Cardiac fibroblast (primary cell): ENCODE data around the gene ABCC9.
A peak's percentile ranks its signal among the peaks of the same experiment; 100 is the strongest.
"Not testable (repeated sequence)": the region's sequence is repeated elsewhere in the genome, so short reads cannot be mapped to it uniquely, and the experiment has no call there.

Experiments
- DNase-seq, 2 donors: peaks; one replicate each; pipeline versions ENCODE4 v3.0.0 to v3.0.0-alpha.2; 2010; ENCODE audit warnings: low read depth in 2 of 2
- H3K4me3 ChIP-seq, 2 donors: replicated peaks in 1 of 2; 1 replicate in 1 of 2; 2 replicates in 1 of 2; pipeline ENCODE4 v1.5.1; 2011; ENCODE audit warnings: low read depth in 2 of 2, low read length in 2 of 2, mild to moderate bottlenecking in 2 of 2, moderate library complexity in 1 of 2
- TF ChIP-seq, protein P1 (sequence below): IDR thresholded peaks from one replicate; pipeline ENCODE4 v1.5.1; 2011; ENCODE audit warnings: low read depth, mild to moderate bottlenecking, low read length, inconsistent platforms

The ABCC9 gene

GRCh38 chr12:21788089-21788983 is 152.9 kb downstream of the ABCC9 start:
- DNase-seq: no peak
- TF ChIP-seq, protein P1, sequence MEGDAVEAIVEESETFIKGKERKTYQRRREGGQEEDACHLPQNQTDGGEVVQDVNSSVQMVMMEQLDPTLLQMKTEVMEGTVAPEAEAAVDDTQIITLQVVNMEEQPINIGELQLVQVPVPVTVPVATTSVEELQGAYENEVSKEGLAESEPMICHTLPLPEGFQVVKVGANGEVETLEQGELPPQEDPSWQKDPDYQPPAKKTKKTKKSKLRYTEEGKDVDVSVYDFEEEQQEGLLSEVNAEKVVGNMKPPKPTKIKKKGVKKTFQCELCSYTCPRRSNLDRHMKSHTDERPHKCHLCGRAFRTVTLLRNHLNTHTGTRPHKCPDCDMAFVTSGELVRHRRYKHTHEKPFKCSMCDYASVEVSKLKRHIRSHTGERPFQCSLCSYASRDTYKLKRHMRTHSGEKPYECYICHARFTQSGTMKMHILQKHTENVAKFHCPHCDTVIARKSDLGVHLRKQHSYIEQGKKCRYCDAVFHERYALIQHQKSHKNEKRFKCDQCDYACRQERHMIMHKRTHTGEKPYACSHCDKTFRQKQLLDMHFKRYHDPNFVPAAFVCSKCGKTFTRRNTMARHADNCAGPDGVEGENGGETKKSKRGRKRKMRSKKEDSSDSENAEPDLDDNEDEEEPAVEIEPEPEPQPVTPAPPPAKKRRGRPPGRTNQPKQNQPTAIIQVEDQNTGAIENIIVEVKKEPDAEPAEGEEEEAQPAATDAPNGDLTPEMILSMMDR: no peak
- H3K4me3 ChIP-seq: no peak overlapping the region

- DNase-seq: no peak
- H3K4me3 ChIP-seq: no peak overlapping the region
- TF ChIP-seq, protein P1: no peak
Observed at GRCh38 chr12:21786041-21786531, 155.1 kb downstream of the ABCC9 start.

GRCh38 chr12:21782723-21783122 is 158.5 kb downstream of the ABCC9 start:
- DNase-seq, H3K4me3 ChIP-seq: not testable (repeated sequence)

GRCh38 chr12:21780786-21781185 is 160.4 kb downstream of the ABCC9 start:
- TF ChIP-seq, protein P1: no peak
- H3K4me3 ChIP-seq: no peak overlapping the region
- DNase-seq: no peak

- no peak overlapping the region for H3K4me3 ChIP-seq
- DNase-seq: no peak
- TF ChIP-seq, protein P1: no peak
Observed at GRCh38 chr12:21776175-21776574, 165.1 kb downstream of the ABCC9 start.

DNA sequence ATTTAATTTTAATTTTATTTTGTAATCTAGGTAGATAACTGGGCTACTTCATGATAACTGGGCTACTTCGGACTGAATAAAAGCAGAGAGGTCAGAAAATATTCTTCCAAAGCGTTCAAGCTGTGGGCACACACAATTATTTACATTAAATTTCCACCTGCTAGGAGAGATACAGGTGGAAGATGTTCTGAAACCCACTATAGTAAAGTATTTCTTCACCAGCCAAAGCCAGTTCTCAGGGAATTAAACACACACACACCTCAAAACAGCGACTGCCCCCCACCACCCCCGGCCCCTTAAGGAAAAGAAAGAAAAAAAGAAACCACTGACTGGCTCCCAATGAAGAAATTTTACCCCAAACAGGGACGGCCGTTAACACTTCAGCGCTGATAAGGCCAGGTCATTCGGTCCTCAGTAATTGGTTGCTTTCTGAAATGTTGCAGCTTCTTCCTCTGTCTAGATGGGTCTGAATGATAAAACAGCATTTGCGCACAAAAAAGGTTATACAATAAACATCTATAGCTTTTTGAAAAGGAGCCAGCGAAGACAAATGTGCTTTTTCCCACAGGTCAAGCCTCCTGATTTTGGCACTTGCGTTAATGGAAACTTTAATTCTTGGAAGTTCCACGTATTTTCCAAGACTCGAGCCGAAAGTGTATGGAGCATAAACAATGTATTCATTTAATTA is 165.9 kb downstream of the ABCC9 start:
- TF ChIP-seq, protein P1: no peak
- H3K4me3 ChIP-seq: peak overlapping the region in 1 of 2 donors; percentile 59
- DNase-seq: no peak
